Stimulated activated CD8-positive, alpha-beta memory T cell treated with anti-CD3 and anti-CD28 coated beads, Interleukin-7, amount 100 ng/mL, for 48 hours (primary cell): Measurements from ENCODE around the gene PTPRF.
A peak's percentile ranks its signal among the peaks of the same experiment; 100 is the strongest.

Source experiments
- DNase-seq, 2 donors: peaks; one replicate each; pipeline ENCODE4 v3.0.0-alpha.2; 2020; ENCODE audit warnings: low read depth in 1 of 2; ENCODE audit errors: extremely low read depth in 1 of 2

Gene PTPRF

DNA sequence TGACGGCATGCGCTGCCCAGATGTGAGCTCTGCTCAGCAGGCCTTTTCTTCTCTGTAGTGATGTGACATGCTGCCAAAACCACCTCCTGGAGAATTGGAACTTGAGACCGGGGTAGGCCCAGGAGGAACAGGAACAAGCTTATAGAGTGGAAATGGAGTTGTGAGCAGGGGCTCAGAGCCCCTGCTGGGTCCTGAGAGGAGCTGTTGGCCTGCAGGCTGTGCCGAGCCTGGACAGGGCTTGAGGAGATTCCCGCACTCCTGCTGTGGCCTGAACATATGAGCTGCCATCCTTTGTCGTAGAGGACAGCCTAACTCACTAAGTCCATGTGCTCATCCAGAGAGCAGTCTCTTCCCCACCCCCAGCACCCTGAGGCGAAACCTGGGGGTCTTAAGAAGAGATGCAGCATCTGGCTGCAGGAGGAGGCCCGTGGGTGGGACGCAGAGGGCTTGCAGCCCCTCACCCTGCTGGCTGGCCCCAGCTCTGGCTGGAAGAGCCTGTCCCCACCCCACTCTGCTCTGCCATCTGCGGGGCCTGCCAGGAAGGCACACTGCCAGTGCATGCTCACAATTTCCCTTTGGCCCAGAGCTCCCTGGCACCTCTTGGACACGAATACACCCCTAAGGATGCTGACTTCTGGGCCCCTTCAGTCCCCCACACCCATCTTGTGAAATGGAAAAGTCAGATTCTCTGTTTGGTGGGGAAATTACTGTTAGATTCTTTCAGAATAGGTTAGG lies 42.5 kb downstream of the PTPRF start:
- DNase-seq, result no peak

DNA sequence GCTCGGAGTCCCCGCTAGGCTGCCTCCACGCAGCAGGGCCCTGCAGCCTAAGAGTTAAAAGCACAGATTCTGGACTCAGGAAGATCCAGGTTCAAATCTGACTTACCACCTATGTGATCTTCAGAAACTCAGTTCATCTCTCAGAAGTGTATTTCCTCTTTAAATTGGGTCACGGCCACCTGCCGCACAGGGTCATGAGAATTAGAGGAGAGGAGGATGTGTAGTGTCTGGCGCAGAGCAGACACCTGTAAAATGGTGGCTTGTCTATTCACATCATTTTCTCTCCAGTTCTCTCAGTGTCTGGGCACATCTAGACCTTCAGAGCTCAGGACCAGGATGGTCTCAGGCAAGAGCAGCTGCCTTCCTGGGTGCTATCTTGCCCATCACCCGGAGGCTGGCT lies 45.8 kb downstream of the PTPRF start:
- no peak for DNase-seq

DNA sequence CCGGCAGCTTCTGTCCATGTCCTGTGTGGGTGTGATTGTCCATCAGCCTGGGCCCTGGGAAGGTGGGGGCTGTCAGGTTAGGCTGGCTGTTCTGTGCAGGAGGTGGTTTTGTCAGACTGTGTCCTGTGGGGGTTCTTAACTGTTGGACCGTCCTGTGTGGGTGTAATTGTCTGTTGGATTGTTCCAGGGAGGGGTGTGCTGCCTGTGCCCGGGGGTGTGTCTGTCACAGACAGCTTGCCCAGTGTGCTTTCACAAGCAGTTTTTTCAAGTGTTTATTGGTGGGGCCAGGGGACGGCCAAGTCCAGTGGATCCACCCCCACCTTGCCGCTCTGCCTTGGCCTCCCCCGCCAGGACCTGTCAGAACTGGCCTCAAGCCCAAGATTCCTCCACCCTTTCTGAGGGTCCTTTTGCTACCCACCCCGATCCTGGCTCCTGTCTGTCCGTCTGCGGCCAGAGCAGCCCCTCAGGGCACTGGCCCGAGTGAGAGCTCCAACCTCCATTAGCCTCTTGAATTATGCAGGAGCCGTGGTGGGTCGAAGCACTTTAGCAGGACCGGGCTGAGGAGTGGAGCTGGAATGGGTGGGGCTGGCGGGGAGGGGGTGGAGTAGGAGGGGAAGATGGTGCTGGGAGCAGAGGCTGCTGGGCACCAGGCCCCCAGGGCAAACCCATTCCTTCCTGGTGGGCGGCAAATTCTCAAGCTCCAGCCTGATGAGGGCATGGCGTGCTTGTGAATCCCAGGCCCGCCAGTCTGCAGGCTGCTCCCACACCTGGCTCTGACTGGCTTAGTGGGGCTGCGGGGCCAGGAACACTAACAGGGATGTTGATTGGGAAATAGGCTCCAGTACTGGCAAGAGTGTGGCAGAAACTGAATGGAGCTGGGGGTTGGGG lies 47.2 kb downstream of the PTPRF start:
- no peak for DNase-seq

DNA sequence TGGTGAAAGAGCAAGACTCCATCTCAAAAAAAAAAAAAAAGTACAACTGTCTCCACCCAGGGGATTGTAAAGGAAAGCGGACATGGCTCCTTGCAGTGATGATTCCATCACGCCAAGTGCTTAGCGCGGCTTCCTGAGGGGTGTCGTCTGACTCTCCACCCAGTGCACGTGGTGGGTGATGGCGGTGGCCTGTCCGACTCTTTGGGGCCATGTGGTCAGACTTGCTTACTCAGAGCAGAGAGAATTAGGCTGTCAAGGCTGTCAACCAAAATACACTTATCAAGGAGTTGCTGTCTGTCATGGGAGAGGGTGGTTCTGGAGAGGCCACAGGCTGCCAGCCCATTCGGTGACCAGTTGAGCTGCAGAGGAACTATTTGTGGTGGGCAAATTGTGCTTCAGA lies 49.4 kb downstream of the PTPRF start:
- DNase-seq, result no peak

DNA sequence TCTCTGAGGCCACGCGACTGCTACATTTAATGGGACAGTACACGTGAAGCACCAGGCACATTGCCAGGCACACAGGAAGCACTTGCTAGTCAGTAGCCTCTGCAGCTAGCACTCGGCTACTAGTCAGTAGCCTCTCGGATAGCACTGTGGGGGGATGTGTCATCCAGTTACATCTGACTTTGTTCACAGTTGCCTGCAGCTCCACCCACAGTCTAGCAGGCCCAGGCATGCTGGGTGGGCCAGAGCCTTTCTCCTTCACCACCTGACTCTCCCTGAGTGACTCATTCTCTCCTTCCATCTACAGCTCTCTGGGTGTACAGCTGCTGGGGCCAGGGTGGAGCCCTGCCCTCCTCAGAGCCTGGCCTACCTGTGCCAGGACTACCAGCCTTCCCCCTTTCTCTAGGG lies 51.5 kb downstream of the PTPRF start:
- DNase-seq, result peak; percentile 21 to 77

DNA sequence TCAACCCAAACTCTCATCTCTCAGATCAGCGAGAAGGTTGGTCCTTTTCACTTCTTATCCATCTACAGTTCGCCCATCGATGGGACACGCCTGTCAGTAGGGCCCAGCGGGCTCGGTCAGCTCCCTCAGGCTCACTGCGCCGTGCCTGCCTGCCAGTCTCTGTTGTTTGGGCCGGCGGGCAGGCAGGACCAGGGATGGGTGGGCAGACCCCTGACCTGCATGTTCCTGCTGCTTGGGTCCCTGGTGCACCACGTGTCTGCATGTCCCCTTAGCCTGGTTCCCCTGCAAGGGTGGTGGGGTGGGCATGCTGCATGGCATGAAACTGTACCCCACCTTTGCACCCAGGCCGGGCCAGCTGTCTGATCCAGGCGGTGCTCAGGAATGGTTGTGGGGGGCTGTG lies 52.4 kb downstream of the PTPRF start:
- no peak for DNase-seq

DNA sequence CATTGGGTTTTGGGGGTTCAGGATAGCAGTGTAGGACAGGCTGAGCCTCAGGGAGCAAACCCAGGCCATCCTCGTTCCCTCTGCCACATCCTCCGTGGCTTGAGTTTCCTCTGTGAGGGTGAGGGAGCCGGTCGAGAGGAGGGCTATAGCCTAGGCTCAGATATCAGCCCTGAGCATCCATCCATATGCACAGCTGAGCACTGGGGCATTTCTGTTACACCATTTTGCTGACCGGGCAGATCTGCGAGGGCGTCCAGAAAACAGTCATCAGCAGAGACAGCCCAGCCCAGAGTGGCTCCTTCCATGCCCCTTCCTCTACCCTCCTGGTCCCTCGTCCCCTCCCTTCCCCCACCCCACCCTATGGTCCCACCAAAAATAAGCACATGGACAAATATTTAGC lies 53.5 kb downstream of the PTPRF start:
- DNase-seq, result no peak

DNA sequence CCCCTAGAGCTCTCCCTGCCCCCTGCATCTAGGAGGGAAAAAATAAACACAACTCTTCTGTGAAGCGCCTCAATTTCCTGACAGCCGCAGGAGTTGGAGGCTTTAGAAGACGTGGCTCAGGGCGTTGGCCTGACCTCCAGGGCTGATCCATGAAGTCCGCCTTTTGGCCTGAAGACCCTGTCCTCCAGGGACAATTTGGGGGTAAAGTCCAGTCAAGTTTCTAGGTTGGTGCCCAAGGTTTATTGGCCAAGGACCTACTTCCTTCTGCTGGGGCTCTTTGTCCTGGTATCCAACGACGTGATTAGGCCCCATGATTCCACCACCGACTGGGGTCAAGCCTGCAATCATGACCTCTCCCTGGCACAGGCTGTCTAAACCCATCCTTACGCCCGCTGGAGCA lies 54.9 kb downstream of the PTPRF start:
- DNase-seq, result no peak

DNA sequence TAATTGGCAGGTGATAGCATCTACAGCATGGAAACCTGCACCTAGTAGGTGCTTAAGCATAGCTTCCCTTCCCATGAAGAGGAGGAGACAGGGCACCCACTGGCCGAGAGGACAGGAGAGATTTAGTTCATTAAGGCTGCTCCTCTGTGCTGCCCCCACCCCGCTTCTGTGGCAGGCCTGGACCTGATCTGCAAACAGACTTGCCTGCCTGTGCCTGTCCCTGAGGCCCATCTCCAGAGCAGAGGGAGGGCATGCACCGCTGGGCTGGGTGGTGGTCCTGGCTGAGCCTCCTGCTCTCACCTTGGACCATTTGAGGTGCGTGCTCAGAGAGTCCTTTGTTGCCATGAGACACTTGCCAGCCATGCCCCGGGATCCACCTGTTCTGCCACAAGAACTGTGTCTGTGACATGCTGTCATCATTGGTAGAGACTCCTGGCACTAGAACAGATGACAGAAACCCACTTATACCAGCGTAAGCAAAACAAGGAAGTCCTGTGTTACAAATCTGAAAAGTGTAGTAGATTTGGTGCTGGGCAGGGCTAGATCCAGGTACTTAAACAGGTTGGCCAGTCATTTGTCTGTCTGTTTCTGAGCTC lies 55.6 kb downstream of the PTPRF start:
- no peak for DNase-seq

DNA sequence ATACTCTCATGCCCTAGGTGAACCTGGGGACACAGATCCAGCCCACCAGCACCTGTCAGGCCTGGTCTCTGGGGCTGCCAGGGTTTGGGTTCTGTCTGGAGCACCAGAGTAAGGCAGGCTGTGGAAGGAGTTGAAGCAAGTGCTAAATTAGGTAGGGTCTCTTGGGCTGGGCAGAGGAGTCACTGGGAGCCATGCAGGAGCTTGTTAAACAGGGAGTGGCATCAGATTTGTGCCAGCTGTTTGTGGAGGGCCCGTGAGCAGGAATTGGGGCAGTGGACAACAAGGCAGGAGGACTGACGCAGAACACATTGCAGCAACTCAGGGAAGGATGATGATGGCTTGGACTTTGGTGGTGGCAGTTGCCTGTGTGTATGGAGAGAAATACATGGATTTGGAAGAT lies 56.3 kb downstream of the PTPRF start:
- DNase-seq, result no peak

DNA sequence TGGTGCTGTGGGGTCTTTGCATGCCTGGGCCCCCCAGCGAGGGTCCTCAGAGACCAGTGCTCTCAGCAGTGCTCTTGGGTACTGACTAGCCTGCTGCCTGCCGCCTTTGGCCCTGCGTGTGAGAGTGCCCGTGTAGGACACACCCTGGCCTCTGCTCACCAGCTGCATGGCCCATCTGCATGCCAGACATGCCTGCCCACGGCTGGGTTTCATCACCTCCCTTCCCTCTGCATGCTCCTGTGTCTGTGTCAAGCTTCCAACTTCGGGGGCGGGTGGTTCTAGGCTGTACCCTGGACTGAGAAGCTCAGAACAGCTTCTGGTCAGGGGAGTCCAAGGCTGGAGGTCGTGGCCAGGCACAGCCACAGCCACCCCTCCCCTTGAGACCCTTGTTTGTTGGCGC lies 56.9 kb downstream of the PTPRF start:
- DNase-seq, result no peak

DNA sequence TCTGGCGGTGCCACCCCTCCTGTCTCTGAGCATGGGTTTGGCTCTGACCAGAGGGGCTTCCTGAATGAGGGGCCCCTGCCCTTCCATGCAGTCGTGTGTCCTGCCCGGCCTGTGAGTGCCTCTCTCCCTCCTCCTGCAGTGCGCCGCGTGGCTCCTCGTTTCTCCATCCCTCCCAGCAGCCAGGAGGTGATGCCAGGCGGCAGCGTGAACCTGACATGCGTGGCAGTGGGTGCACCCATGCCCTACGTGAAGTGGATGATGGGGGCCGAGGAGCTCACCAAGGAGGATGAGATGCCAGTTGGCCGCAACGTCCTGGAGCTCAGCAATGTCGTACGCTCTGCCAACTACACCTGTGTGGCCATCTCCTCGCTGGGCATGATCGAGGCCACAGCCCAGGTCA lies 57.9 kb downstream of the PTPRF start:
- DNase-seq, result no peak

DNA sequence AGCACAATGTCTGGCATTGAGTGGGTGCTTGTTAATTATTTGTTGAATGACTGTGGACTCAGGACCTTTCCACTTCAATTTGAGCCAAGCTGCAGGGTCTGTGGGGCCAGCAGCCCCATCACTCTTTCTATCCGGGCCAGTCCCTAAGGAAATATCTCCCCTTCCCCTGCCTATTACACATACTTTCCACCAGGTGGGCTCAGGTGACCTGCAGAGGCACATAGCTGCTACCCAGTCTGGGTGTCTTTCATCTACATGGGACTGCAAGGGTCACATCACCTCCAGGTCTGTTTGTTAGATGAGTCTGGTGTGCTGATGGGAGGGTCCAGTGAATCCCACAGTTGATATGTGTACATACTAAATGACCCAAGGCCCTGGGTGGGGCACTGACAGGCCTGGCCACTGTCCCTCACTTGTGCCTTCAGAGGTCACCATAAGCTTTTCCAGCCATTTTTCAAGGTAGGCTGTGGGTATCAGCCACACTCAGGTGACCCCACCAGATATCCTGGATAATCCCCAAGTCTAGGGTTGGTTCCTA lies 59.8 kb downstream of the PTPRF start:
- no peak for DNase-seq

DNA sequence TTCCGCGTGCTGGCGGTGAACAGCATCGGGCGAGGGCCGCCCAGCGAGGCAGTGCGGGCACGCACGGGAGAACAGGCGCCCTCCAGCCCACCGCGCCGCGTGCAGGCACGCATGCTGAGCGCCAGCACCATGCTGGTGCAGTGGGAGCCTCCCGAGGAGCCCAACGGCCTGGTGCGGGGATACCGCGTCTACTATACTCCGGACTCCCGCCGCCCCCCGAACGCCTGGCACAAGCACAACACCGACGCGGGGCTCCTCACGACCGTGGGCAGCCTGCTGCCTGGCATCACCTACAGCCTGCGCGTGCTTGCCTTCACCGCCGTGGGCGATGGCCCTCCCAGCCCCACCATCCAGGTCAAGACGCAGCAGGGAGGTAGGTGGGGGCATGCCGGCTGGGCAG lies 60.5 kb downstream of the PTPRF start:
- DNase-seq, result no peak

DNA sequence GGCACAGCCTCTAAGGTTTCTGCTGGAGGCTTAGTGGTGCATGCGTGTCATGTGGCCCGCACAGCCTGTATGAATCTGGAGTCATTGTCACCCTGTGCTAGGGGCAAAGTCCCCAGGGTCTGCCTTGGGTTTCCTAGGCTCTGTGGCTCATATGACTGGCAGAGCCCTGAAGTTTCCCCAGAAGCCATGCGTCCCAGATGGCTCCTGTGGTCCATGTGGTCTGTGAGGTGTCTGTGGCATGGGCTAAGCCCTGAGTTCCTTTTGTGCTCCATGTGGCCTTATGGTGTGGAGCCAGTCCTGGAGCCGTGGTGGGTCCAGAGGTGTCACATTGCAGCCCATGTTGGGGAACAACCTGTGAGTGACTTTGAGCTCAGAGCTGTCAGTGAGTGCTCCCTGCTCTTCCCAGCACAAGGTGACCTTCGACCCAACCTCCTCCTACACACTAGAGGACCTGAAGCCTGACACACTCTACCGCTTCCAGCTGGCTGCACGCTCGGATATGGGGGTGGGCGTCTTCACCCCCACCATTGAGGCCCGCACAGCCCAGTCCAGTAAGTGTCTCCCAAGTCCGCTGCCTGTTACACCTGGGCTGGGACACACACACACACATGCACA lies 61.5 kb downstream of the PTPRF start:
- DNase-seq, result no peak

DNA sequence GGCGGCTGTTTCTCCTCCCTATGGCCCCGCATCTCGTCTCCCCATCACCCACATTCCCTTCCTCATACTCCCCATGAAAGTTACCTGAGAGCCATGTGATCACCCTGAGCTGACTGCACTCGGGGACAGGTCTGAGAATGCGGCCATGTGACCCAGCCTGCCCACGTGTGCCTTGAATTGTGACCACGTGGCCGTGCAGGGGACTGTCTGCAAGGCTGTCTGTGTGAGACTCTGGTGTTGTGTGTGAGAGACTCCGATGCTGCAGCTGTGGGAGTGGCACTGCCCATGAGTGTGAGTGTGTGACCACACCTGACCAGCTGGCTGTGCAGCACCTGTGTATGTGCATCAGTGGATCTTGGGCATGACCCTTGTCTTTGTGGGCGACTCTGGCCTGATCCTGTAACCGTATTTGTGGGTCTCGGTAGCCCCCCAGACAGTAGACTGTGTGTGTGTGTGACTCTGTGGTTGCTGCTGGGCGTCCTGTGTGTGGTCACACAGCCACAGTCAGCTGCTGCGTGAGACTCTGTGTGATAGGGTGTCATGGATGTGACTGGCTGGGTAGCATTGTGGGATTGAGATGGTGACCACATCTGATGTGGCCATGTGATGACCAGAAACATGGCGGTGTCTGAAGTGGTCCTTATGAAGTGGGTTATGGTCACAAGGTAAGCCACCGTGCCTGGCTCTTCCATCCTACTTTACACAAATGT lies 62.4 kb downstream of the PTPRF start:
- DNase-seq, result no peak

DNA sequence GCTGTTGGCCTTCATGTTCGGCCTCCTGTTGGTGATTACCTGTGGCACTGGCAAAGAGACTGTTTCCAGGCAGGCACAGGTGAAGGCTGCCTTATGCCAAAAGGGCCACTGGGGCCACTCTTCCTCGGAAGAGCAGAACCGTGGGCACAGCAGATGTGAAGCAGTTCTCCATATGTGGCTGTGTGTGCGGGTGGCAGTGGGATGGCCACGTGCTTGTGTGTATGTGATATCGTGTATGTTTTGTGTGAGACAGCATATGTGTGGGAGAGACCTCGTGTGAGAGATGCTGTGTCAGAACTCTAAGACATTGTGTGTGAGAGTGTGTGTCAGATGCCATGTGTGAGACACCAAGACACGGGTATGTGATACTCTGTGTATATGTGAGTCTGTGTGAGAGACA lies 65.9 kb downstream of the PTPRF start:
- DNase-seq, result no peak

DNA sequence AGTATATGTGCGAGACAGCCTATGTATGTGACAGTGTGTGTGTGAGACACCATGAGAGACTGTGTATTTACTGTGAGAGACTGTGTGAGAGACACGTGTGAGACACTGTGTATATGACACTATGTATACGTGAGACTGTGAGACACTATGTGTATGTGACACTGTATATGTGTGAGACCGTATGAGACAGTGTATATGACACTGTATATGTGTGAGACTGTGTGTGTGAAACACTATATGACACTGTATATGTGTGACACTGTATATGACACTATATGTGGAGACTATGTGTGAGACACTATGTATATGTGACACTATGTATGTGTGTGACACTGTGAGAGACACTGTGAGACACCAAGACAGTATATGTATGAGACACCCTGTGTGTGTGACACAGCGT lies 66.3 kb downstream of the PTPRF start:
- no peak for DNase-seq

DNA sequence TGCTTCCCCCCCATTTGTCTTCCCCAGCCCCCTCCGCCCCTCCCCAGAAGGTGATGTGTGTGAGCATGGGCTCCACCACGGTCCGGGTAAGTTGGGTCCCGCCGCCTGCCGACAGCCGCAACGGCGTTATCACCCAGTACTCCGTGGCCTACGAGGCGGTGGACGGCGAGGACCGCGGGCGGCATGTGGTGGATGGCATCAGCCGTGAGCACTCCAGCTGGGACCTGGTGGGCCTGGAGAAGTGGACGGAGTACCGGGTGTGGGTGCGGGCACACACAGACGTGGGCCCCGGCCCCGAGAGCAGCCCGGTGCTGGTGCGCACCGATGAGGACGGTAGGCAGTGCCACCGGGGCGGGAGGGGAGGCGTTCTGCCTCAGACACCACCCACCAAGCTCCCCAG lies 67.0 kb downstream of the PTPRF start:
- no peak for DNase-seq

DNA sequence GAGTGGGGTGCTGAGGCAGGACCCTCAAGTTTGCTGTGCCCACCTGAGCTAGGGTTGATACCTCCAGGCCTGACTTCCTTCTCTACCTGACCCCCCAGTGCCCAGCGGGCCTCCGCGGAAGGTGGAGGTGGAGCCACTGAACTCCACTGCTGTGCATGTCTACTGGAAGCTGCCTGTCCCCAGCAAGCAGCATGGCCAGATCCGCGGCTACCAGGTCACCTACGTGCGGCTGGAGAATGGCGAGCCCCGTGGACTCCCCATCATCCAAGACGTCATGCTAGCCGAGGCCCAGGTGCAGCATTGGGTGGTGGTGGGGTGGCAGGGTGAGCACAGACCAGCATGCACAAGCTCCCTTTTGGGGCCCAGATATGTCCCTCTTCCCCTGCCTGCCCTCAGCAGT lies 67.9 kb downstream of the PTPRF start:
- DNase-seq, result no peak
